HepG2 (cell line): ENCODE measurements around the gene MYLK. TPM values are rescaled to one million over a fixed set of nuclear protein-coding genes. Genes with fewer than 3 reads are reported as not detected.
A peak's percentile ranks its signal among the peaks of the same experiment; 100 is the strongest.
"Not testable (repeated sequence)": the region's sequence is repeated elsewhere in the genome, so short reads cannot be mapped to it uniquely, and the experiment has no call there.

Experiments
- ATAC-seq: fragments of 200-7000 bp; cut with Tn5 transposase; 3 replicates; pipeline ENCODE4 v1.9.1; 2020; ENCODE audit warnings: mild to moderate bottlenecking, moderate library complexity
- BruUV-seq: library from RNA; stranded (reverse); fragments of 400-500 nt; replicated peaks from 2 replicates; lab custom pipeline; 2021; lab: Mats Ljungman, UMichigan
- CTCF ChIA-PET: fragments of 300-600 bp; formaldehyde crosslinking; extraction: SDS; loops from one replicate; lab custom pipeline; 2021; ENCODE audit warnings: low total read pairs, inconsistent platforms, low intra/inter-chr PET ratio; lab: Yijun Ruan, JAX
- POLR2A ChIA-PET: fragments of 350-600 bp; sonication (Branson Sonifier 250); formaldehyde crosslinking; loops from one replicate; lab custom pipeline; 2020; ENCODE audit warnings: antibody characterized with exemption, inconsistent platforms; lab: Yijun Ruan, JAX
- DNase-seq: peaks from one replicate; pipeline ENCODE4 v3.0.0-alpha.2; 2015; ENCODE audit warnings: low spot score
- FAIRE-seq: peaks from 3 replicates; lab custom pipeline; 2011; peaks lifted over from hg19 to GRCh38; lab: Jason Lieb, UNC
- H2AFZ ChIP-seq: one replicate; pipeline ENCODE4 v1.6.1; 2011; ENCODE audit warnings: low read length, inconsistent platforms
- H3K27ac ChIP-seq: fragments of 300-600 bp; 3 replicates; pipeline ENCODE4 v1.8.0; 2011; ENCODE audit warnings: mixed run types, mild to moderate bottlenecking, mixed read lengths, low read length, inconsistent platforms; ENCODE audit not compliant: insufficient read depth; ENCODE audit errors: extremely low read length
- H3K27me3 ChIP-seq, 2 experiments: fragments of 200-600 bp in 1 of 2; 2 replicates in 1 of 2; 3 replicates in 1 of 2; pipeline versions ENCODE4 v1.6.0 to v1.8.0; 2011; ENCODE audit warnings: low read length in 2 of 2, mild to moderate bottlenecking in 2 of 2, moderate library complexity in 2 of 2, inconsistent platforms in 1 of 2; ENCODE audit not compliant: insufficient read depth in 2 of 2, control insufficient read depth in 1 of 2
- H3K36me3 ChIP-seq, 2 experiments: fragments of 200-600 bp in 1 of 2; replicated peaks in 1 of 2; 2 replicates in 1 of 2; 3 replicates in 1 of 2; pipeline versions ENCODE4 v1.5.1 to v1.8.0; 2011; ENCODE audit warnings: low read length in 2 of 2, inconsistent platforms in 1 of 2; ENCODE audit not compliant: insufficient read depth in 2 of 2, control insufficient read depth in 1 of 2
- H3K4me1 ChIP-seq: 2 replicates; pipeline ENCODE4 v1.5.1; 2012; ENCODE audit warnings: low read length, inconsistent platforms; ENCODE audit not compliant: insufficient read depth
- H3K4me2 ChIP-seq: 2 replicates; pipeline ENCODE4 v1.6.0; 2011; ENCODE audit warnings: low read depth, low read length, inconsistent platforms
- H3K4me3 ChIP-seq, 3 experiments: fragments of 200-600 bp in 1 of 3; sonication (generic), shearing (Covaris generic) in 1 of 3; replicated peaks in 1 of 3; 2 replicates each; pipeline ENCODE4 v1.5.1; 2011 to 2016; ENCODE audit warnings: low read length in 3 of 3, inconsistent platforms in 2 of 3, low read depth in 2 of 3, mild to moderate bottlenecking in 2 of 3, control low read depth in 1 of 3, mixed read lengths in 1 of 3; ENCODE audit not compliant: insufficient read depth in 1 of 3
- H3K79me2 ChIP-seq: one replicate; pipeline ENCODE4 v1.6.1; 2011; ENCODE audit warnings: low read length, inconsistent platforms; ENCODE audit not compliant: insufficient read depth
- H3K9ac ChIP-seq: 2 replicates; pipeline ENCODE4 v1.6.0; 2011; ENCODE audit warnings: mild to moderate bottlenecking, low read depth, low read length, inconsistent platforms; ENCODE audit not compliant: insufficient read depth
- H3K9me3 ChIP-seq: 2 replicates; pipeline ENCODE4 v1.5.1; 2012; ENCODE audit warnings: mild to moderate bottlenecking, low read length
- H4K20me1 ChIP-seq: 2 replicates; pipeline ENCODE4 v1.6.0; 2011; ENCODE audit warnings: inconsistent platforms, mild to moderate bottlenecking, low read length, moderate library complexity; ENCODE audit not compliant: insufficient read depth
- BHLHE40 ChIP-seq: IDR thresholded peaks from 2 replicates; pipeline ENCODE4 v1.6.1; 2011; ENCODE audit warnings: low read length, improper control_type of control experiment
- FOXP1 ChIP-seq, 2 experiments: fragments of 450-650 bp in 1 of 2; IDR thresholded peaks; 2 replicates each; pipeline ENCODE4 v1.6.1; 2017 to 2018; ENCODE audit warnings: antibody characterized with exemption in 1 of 2
- RARG ChIP-seq: sonication (generic); formaldehyde crosslinking; IDR thresholded peaks from 2 replicates; pipeline ENCODE4 v1.4.0; 2020; ENCODE audit warnings: low read depth, mild to moderate bottlenecking, missing genetic modification reagents
- SMC3 ChIP-seq: IDR thresholded peaks from 2 replicates; pipeline ENCODE4 v1.6.1; 2011; ENCODE audit warnings: low read length, improper control_type of control experiment
- SOX5 ChIP-seq: IDR thresholded peaks from 2 replicates; pipeline ENCODE4 v1.6.1; 2016; ENCODE audit warnings: borderline replicate concordance
- STAG1 ChIP-seq: sonication (generic); formaldehyde crosslinking; IDR thresholded peaks from 2 replicates; pipeline ENCODE4 v1.4.0; 2020; ENCODE audit warnings: missing genetic modification reagents
- ZNF446 ChIP-seq: sonication (generic); formaldehyde crosslinking; IDR thresholded peaks from 2 replicates; pipeline ENCODE4 v1.5.0; 2020; ENCODE audit warnings: mild to moderate bottlenecking, missing genetic modification reagents
- ZNF468 ChIP-seq: sonication (generic); formaldehyde crosslinking; IDR thresholded peaks from 2 replicates; pipeline ENCODE4 v1.8.0; 2022; ENCODE audit warnings: mild to moderate bottlenecking, moderate library complexity, missing genetic modification reagents
- WGBS: methylation state at CpG from one replicate; pipeline ENCODE4 v1.1.6; 2017; ENCODE audit warnings: low lambda C conversion rate; 5-methylcytosine and 5-hydroxymethylcytosine counted together
- in situ Hi-C: cut with HindIII; loops from 2 replicates; pipeline ENCODE4 v1.10.0; 2017; ENCODE audit warnings: low pct_unique_long_range_greater_than_20kb; ENCODE audit not compliant: extremely low pct_ligation_motif_present
- intact Hi-C: fragments of 100-400 bp; cut with micrococcal nuclease; formaldehyde crosslinking; loops from one replicate; pipeline ENCODE4 v1.10.0; 2022; ENCODE audit not compliant: unreplicated experiment
- polyA plus RNA-seq, 8 experiments: library from polyadenylated mRNA; depleted of rRNA in 3 of 8; stranded (reverse) in 7 of 8; unstranded in 1 of 8; fragments of >200 nt; fragmentation: Illumina TruSeq in 4 of 8; extraction: Trizol in 4 of 8; gene quantifications; 2 replicates each; pipeline versions ENCODE4 v1.2.1 to v1.2.3, GENCODE V29; 2011 to 2016; ENCODE audit warnings: low read depth in 4 of 8, missing spikeins in 1 of 8, mixed read lengths in 1 of 8; ENCODE audit not compliant: insufficient read depth in 1 of 8
- total RNA-seq, 5 experiments: library from RNA; depleted of rRNA; stranded (reverse); fragments of >200 nt; fragmentation: Illumina TruSeq; extraction: Trizol; gene quantifications; 2 replicates each; pipeline ENCODE4 v1.2.3, GENCODE V29; 2016; ENCODE audit warnings: low read depth in 1 of 5
- TF ChIP-seq, protein P1 (sequence below): sonication (generic); formaldehyde crosslinking; IDR thresholded peaks from 2 replicates; pipeline ENCODE4 v1.5.0; 2020; ENCODE audit warnings: mild to moderate bottlenecking, missing genetic modification reagents, moderate library complexity

MYLK gene
- total and polyA plus RNA-seq, 2 of the 13 experiments (the other 11 are each of a cell fraction or from before 2014, with no cell fraction given) = 10.6 to 34.9 TPM

- H3K9me3 ChIP-seq, BruUV-seq, POLR2A ChIA-PET, H3K4me3 ChIP-seq, H4K20me1 ChIP-seq, H3K27me3 ChIP-seq, in situ Hi-C loops, H3K9ac ChIP-seq, H3K79me2 ChIP-seq, H2AFZ ChIP-seq, H3K4me1 ChIP-seq, H3K27ac ChIP-seq, H3K4me2 ChIP-seq: not testable (repeated sequence)
- WGBS = 77% methylated on average over 11 of the region's 15 CpGs
- DNase-seq (peak; percentile 50), ATAC-seq (peak; percentile 91), FAIRE-seq (peak; percentile 91)
- intact Hi-C loops = loop anchor here (1.0 kb wide), 1 partner anchor 67 kb away; no protein-coding TSS in a partner anchor
- TF ChIP-seq BHLHE40 (0 out of 2 replicates have a peak, but pooled peaks have one; percentile 17), STAG1 (peak; percentile 69), SMC3 (peak; percentile 41; the same call in 1 of the 2 replicates)
- TF ChIP-seq, protein P1, sequence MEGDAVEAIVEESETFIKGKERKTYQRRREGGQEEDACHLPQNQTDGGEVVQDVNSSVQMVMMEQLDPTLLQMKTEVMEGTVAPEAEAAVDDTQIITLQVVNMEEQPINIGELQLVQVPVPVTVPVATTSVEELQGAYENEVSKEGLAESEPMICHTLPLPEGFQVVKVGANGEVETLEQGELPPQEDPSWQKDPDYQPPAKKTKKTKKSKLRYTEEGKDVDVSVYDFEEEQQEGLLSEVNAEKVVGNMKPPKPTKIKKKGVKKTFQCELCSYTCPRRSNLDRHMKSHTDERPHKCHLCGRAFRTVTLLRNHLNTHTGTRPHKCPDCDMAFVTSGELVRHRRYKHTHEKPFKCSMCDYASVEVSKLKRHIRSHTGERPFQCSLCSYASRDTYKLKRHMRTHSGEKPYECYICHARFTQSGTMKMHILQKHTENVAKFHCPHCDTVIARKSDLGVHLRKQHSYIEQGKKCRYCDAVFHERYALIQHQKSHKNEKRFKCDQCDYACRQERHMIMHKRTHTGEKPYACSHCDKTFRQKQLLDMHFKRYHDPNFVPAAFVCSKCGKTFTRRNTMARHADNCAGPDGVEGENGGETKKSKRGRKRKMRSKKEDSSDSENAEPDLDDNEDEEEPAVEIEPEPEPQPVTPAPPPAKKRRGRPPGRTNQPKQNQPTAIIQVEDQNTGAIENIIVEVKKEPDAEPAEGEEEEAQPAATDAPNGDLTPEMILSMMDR (CRISPR knock-in tag) = peak; percentile 83
- peaks cover 5 to 20% of the 10 kb centered on the region in 2 experiments; a peak in 4 of 5 replicates for H3K36me3 ChIP-seq
- CTCF ChIA-PET = interaction anchor here (1.9 to 3.6 kb wide), 2 partner anchors 67 to 77 kb away, joined by 11 to 32 read pairs; no protein-coding TSS in a partner anchor
Measured at GRCh38 chr3:123719061-123719756, 164.9 kb downstream of the MYLK start.

DNA sequence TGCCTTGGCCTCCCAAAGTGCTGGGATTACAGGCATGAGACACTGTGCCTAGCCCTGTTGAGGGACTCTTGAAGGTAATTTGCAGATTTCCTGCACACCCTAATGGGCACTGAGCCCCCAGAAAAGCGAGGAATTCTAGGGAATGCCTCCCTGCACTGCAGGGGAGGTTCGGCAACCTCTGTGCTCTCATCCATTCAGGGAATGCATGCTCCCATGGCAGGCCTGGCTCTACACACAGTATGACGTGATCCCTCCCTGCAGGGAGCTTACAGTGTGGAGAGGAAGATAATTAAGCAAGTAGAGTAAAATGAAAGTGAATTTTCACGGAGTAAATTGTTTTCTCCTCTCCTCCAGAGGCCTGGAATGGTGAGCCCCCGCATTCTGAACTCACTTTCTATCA lies 166.0 kb downstream of the MYLK start:
- Histone ChIP-seq H3K9ac (no peak overlapping the region), H3K79me2 (no peaks in the 10 kb centered on the region), H3K4me1 (no peaks in the 10 kb centered on the region), H3K27me3 (no peaks in the 10 kb centered on the region), H3K4me2 (no peak overlapping the region), H3K27ac (no peak overlapping the region), H3K36me3 (peaks cover 2 to 18% of the 10 kb centered on the region in 2 experiments; a peak in 4 of 5 replicates), H3K9me3 (no peaks in the 10 kb centered on the region), H4K20me1 (no peaks in the 10 kb centered on the region), H2AFZ (no peak overlapping the region), H3K4me3 (no peak overlapping the region)
- intact Hi-C loops = no loop called here
- no peak for FAIRE-seq
- in situ Hi-C loops = no loop called here
- POLR2A ChIA-PET = no interaction called here
- no peak for ATAC-seq
- CTCF ChIA-PET = interaction anchor here (3.6 kb wide), 1 partner anchor 66 kb away, joined by 32 read pairs; no protein-coding TSS in a partner anchor
- no peak for DNase-seq
- BruUV-seq = no TSS peak
- 95% methylated on average over 4 of the region's 5 CpGs for WGBS
- no peak for TF ChIP-seq SOX5 (CRISPR knock-in tag)
- no peak for TF ChIP-seq ZNF468 (CRISPR knock-in tag)
- no peak for TF ChIP-seq FOXP1 (IDR thresholded peaks at IDR 0.05)
- no peak for TF ChIP-seq FOXP1 (CRISPR knock-in tag; IDR thresholded peaks at IDR 0.05)
- no peak for TF ChIP-seq ZNF446 (CRISPR knock-in tag)
- TF ChIP-seq RARG (CRISPR knock-in tag) = no peak
